ENCODE results near the gene PLPP4.

GRCh38 chr10:120514035-120514620 is 57.1 kb downstream of the PLPP4 start:
- TF ChIP-seq CTCF (IDR thresholded peaks at IDR 0.05; ENCODE audit: low read depth, low read length) (no peak), EZH2phosphoT487 (IDR thresholded peaks at IDR 0.05; ENCODE audit: low read depth) (no peak)

Measured in OCI-LY3 (cell line).